GM21737 (cell line): ENCODE data around the gene LEF1.

Experiments
- ATAC-seq: cut with Tn5 transposase; IDR thresholded peaks from one replicate; pipeline ENCODE4 v1.9.1; 2021; ENCODE audit warnings: mild to moderate bottlenecking, moderate library complexity; ENCODE audit not compliant: unreplicated experiment

LEF1 gene

DNA sequence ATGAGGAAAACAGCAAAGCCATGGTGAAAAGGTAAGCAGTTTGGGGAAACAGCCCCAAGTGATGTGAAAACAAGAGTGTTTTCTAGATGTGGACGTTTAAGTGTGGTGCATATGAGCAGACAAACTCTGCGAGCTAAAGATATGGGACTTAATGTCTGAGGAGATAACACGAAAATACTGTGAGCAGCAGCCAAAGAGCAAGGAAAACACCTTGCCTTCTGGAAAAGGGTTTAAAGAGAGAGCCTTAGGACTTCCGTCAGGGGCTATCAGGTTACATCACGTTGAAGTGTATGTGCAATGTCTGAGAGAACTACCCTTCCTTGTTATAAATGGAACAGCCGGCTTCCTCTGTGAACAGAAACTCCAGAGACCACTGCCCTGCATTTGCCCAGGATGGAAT, 54.2 kb downstream of the LEF1 start:
- no peak for ATAC-seq

DNA sequence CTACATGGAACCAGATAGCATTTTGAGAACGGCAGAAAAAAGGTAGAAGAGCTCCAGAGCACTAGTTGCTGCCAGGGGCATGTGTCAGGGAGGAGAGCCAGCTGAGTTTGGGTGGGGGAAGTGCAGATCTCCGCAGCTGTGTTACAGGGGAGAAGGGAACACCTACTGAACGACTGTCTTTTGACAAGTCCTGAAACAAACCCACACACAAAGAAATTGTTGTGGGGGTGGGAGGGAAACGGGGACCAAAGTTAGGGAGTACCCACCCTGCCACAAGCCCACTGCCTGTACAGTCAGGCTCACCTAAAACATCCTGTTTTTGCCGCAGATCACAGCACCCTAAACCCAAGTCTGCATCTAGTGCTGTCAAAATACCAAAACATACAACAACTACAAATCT, 55.5 kb downstream of the LEF1 start:
- no peak for ATAC-seq

DNA sequence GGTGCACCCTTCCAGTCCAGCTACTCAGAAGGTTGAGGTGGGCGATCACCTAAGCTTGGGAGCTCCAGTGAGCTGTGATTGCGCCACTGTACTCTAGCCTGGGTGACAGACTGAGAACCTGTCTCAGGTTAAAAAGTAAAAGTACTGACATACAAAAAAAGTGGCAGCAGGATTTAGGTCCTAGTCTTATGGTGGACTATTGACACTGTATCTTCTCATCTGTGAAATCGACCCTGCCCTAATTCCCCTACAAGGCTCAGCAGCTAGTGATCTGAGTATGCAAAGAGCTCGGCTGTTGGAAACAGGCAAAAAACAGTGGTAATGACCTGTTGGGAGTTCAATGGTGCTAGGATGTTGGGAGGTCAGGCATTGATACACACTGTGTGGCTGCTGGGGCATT, 57.0 kb downstream of the LEF1 start:
- ATAC-seq: no peak

DNA sequence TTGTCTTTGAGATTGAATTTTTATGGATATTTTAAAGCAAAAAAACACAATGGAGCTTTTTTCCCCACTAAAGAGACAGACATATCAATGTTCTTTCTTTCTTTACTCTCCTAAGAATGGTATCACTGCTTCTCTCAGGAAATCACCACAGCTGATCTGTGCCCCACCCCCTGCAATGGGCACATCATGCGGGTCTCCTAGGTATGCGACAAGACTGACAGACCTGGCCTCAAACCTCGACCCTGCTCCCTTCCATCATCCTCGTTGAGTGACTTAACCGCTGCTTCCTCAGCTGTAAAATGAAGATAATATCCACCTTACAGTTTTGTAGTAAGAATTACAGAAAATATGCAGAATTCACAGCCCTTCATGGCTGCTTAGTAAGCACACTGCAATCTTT, 58.3 kb downstream of the LEF1 start:
- no peak for ATAC-seq

DNA sequence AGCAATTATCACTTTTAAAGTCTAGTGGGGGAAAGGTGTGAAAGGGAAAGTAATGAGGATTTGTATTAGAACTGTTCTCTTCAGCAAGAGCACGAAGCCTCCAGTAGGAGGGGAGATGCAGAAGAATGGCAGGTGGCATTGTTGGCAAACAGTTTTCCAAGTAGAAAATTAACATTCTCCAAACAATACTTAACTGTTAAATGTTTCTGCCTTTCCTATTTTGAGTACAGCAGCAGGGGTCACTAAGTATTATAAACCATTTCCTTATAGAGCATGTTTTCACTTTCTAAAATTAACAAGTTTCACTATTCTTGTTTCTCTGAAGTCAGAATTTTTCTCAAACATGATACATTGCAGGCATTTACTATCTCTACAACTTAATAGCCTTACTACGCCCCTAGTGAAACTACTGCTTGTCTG, 58.7 kb downstream of the LEF1 start:
- ATAC-seq: peak; percentile 87

DNA sequence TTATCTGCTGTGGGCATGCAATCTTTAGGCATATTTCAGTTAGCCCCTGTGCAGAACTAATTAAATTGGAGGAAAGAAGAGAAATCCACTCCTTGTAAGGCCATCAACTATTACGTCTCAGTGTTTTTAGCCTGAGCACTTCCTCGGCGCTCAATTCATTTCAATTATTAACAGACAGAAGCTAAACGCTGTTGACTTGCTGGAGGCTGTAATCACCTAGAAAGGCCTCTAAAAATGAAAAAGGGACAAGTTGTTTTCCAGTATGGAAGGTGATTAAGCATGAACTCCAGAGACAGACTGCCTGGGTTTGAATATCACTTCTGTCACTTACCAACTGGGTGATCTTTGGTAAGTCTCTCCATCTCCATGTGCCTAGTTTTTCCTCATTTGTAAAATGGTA, 59.6 kb downstream of the LEF1 start:
- ATAC-seq: no peak

DNA sequence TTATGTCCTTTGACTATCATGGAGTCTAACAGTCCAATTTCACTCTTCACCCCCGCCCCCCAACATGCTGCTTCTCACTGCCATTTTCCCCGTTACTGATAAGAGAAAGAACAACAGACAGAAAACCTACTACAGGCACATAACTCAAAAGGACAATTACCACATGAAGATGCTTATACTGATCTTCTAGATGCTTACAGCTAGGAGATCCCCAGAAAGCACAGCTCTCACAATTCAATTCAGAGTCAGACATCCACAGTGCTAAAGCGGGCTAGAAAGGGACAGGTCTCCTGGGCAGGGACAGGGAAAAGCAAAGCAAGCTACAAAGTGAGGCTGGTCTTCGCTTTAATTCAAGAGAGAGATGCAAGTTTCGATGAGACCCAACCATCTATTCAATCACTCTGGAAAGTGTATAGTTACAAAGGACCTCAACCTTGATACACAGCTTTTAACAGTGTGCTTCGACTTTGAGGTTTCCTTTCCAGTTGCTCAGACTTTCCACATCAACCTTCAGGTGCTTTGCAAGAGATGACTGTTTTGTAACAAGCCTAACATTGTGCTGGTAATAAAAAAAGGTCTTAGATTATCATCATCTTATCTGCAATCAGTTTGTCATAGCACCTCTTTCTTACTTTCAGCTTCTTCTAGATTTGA, 60.9 kb downstream of the LEF1 start:
- no peak for ATAC-seq

DNA sequence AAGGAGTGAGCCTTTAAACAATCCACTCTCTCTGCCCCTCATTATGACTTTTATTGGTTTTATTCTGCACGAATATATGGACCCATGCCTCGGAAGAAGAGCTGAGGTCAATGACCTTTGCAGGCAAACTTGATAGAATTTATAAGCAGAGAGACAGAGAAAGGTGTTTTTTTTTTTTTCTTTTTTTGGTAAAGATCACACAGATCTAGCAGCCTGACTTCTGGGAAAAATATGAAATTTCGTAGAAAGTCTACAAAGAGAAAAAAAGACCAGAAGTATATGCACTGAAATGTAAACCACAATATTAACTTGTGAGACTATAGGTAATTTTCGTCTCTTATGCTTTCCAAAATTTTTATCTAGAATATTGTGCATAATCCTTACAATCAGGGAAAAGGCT, 61.6 kb downstream of the LEF1 start:
- ATAC-seq: no peak

DNA sequence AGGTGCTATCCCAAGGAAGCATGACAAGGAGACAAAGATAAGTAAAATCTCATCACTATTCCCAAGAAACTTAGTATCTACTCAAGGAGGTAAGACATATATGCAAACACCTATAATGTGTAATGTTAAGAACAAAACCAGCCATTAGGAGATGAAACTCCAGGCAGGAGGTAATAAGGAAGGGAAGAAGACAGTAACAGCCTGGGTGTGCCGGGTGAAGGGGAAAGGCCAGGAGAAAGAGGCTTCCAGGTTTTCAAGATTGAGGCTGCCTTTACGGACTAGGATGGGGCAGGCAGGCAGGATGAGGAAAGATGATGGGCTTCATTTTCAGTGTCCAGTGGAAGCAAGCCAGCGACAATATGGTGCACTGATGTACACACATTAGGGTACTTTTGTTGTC, 62.5 kb downstream of the LEF1 start:
- ATAC-seq: no peak

DNA sequence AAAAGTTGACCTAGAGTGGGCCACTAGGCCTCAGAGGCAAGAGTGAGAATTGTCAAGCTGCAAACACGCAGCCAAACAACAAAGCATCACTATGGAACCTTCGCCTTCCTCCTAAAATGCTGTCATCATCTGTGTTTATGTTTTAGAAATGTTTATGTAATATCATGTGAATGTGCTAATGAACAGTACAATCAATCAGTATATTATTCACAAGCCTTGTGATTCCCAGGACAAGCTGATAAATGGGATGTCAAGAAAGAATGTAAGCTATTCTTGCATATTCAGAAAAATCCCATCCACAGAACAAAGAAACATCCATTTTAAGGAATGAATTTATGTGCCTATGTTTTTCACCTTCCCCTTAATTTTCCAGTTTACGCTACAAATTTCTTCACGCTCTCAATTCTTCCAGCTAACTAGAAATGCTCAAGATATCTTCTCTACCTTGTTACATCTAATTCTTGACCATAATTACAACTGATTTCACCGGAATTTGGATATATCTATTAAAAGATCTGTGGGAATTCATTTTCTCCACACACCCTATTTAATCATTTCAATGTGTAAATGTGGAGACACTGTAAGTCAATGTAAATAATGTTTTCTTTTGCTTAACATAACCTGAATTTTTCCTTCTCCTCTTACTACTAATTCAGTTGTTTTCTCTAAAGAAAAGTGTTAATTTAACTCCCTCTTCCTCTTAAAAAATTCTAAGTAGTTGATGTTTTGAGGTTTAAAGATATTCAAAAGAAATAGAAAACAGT, 65.5 kb downstream of the LEF1 start:
- ATAC-seq: no peak

DNA sequence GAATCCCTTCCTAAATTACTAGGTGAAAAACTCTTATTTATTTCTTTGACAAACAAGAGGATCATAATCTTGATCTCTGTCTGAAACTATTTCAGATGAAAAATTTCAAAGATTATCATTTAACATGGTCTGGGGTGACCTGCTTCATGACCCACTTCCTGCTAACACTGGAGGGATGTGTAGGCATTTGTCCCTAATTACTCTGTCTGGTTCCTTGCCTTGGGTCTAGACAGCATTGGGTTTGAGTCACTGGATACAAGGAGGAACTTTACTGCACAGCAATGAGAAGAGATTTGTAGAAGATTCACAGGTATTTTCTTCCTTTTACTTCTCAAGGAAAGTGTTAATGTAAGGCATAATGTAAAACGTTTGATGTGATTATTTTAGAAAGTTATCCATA, 67.9 kb downstream of the LEF1 start:
- ATAC-seq: no peak

DNA sequence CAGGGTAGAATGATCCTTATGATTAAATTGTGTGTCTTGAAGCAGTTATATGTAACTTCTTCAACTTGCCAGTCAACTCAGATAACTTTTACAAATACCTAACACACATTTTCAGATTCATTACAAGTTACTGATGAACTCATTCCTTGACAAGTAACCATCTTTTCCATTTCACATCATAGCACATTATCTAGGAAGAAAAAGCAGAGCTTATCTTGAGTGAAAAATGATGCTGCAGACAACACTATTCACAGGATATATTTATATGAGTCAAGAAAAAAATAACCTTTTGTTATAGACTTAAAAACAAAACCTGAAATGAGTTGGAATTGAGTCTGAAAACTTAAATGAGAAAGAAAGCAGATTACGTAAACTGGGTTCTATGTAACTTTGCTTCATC, 68.9 kb downstream of the LEF1 start:
- no peak for ATAC-seq

DNA sequence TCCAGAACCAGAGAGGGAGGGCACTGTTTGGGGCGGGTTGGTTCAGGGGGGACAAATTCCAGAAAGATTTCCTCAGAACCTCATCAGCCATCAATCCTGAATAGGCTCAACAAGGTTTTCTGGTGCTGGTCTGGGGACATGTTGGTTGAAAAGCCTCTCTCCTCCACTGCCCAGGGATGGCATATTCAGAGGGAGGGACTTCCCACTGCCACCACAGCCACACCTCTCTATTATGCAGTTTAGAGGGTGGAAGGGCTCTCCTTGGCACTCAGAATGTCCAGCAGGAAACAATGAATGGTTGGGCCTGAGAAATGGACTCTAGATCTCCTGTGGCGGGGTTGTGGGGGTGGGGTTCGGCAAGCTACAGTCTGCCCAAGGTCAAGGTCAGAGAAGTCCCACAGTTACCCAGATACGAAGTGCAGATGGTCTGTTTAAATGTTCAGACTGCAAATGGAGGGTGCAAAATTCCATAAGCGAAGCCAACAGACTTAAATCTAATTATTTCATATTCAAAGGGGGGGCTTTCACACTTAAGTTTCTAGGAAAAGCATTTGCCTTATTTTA, 70.7 kb downstream of the LEF1 start:
- ATAC-seq: no peak

DNA sequence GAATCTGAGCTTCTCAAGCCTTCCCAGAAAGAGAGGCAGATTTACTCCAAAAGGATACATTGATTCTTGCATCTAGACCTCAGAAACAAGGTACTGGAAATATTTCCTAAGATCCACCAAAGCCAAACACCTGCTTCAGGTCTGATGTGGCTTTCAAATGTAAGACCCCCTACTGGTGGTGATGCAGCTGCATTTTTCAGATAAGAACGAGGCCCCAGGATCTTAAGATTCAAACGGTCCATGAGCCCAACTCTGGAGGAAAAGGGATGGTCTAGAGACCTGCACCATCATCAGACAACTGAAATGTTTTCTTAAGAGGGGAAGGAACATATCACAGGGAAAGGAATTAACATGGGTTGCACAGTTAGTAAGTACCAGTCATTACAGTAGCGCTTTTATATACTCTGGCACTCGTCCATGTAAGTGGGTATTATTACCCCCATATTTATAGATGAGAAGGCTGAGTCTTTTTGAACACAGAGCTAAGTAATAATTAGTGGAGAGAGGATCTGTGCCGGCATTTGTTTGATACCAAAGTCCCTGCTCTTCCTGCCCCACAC, 73.7 kb downstream of the LEF1 start:
- ATAC-seq: no peak

DNA sequence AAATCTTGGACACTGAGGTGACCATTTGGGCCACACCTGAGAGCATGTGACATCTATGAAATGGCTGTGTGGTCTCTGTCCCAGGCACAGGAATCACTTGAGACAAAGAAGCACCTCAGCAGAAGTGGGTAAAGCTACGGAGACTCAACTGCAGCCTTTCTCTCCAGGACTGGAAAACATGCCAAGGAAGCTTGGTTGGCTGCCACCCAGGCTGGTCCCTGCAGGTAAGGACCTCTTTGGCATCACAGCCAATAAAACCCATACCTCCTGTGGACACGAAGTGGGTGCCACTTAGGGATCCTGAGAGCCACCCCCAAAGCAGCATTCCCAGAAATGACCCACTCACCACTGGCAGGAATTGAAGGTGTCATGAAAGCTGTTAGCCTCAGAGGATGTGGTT, 74.6 kb downstream of the LEF1 start:
- no peak for ATAC-seq

DNA sequence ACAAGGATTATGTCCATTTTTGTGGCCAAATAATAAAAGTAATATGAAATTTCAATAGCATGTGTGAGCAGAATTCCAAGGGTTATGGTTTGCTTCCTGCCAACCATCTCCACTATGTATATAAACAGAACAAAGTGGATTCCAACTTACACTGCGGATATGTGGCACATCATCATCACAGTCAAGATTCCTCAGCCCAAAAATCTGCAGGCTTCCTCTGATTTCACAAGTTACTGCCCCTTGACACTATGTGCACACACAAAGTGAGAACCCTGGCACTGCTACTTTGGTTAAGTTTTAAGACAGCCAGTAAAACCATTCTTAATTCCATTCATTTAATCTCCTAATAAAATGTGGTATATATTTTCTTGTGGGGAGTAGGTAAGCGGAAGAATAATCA, 76.4 kb downstream of the LEF1 start:
- no peak for ATAC-seq

DNA sequence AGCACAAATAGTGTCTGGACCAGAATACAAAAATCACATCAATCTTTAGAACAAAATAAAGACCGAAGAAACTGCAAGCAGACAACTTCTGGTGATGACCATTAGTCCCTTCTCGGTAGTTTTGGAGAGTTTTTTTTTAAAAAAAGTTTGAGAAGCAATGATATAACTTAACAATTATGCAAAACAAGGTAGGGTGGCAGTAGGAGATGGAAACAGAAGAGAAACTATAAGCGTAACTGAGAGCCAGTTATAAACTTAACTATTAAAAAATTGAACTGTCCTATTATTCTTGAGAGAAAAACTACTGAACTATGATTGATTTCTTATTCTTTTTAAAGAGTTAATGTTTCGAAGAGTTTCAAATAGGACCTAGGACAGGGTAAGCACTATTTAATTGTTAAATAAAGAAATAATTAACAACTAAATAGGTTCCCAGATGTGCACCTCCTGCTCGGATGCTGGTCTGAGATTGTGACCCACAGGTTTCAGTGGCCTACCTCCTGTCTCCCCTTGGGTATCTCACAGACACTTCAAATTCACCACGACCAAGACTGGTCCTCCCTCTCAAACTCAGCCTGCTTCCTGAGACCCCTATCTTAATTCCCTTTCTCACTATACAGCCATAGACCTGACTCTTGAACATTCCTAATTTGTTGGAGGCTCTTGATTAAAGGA, 81.3 kb downstream of the LEF1 start:
- no peak for ATAC-seq

DNA sequence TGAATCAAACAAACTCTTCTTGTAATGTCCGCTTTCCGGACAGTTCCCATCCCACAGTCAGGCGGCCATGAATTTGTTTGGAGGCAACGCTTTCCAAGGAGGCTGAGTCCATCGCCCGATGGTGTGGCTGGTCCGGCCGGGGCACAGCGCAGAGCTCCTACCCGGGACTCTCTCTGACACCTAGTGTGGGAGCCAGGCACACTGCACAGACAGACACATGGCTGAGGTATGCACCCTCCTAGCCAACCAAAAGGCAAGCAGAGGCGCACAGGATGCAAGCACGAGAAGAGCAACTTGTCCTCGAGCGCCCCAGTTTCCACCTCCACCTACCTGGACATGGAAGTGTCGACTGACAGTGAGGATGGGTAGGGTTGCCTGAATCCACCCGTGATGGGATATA, 87.5 kb downstream of the LEF1 start:
- ATAC-seq: no peak

DNA sequence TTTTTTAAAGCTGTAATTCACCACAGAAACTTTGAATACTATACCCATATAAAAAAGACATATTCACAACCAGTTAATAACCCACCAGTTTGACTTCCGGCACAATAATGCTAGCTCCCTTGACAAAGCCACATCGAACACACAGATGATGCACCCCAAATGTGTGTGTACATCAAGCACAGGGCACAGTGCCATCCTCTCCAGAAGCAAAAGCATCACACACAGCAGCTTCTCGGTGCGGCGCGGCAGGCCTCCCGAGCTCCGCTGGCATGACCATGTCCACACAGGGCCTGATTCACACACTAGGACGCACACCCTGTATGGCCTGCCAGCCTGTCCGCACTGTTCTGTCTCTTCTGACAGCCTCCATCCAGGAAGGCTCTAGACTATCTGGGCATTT, 88.0 kb downstream of the LEF1 start:
- ATAC-seq: no peak

DNA sequence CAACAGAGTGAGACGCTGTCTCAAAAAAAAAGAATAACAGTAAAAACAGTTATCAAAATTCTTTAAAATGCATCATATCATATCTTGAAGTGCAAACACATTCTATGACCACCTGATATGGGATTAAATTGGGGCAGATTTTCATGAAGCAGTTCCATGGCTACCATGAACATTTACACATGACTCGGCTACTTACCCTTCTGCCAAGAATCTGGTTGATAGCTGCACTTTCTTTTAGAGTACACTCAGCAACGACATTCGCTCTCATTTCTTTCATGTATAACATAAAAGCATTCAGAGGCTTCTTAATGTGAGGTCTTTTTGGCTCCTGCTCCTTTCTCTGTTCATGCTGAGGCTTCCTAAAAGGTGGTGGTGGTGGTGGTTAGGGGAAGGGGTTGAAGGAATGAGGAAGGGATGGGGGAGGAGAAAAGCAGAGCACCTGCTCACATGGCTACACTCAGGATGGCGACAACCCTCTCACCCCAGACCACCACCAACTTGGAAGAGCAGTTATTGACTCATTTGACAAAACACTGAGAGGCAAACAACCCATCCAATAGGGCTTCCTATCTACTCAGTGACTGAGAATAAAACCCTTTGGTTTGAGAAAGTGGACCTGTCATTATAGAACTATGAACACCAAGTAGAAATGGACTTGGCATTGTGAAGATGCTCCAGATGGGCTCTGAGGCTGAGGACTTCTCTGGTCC, 90.6 kb downstream of the LEF1 start:
- ATAC-seq: no peak

DNA sequence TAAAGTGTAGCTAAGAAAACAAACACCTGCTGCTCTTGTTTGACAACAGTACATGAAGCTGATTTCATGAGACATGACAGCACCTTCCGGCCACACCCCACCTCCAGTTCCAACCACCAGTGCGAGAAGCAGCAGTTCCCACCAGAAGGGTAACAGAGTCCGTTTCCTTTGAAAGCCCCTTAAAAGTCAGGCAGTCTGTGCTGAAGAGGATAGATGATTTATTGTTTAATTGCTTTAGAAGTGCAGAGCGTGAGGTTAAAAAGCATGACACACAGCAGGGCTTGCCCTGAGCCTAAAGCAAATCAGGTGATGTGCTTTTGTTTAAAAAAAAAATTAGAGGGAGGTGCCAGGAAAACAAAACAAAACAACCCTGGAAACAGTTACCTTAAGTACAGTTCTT, 96.4 kb downstream of the LEF1 start:
- ATAC-seq: no peak
